GM23248 (cell line): ENCODE results near the gene AXIN1. TPM values are rescaled to one million over a fixed set of nuclear protein-coding genes. Genes with fewer than 3 reads are reported as not detected.

Source experiments
- DNase-seq: peaks from one replicate; pipeline ENCODE4 v3.0.0-alpha.2; 2015
- H2AFZ ChIP-seq: fragments of 200-600 bp; sonication (generic); 2 replicates; pipeline ENCODE4 v1.6.1; 2016; ENCODE audit warnings: antibody characterized with exemption
- H3F3A ChIP-seq: fragments of 200-600 bp; sonication (generic); 2 replicates; pipeline ENCODE4 v1.6.1; 2016; ENCODE audit warnings: mild to moderate bottlenecking, antibody characterized with exemption, mixed run types; ENCODE audit not compliant: insufficient read depth
- H3K27ac ChIP-seq: fragments of 200-600 bp; sonication (generic); 2 replicates; pipeline ENCODE4 v1.5.1; 2016; ENCODE audit warnings: mild to moderate bottlenecking
- H3K27me3 ChIP-seq: fragments of 200-600 bp; sonication (generic); replicated peaks from 2 replicates; pipeline ENCODE4 v1.6.1; 2016; ENCODE audit warnings: mild to moderate bottlenecking; ENCODE audit not compliant: insufficient read depth
- H3K36me3 ChIP-seq: fragments of 200-600 bp; sonication (generic); 2 replicates; pipeline ENCODE4 v1.6.1; 2016; ENCODE audit warnings: low read depth, mild to moderate bottlenecking
- H3K4me1 ChIP-seq: fragments of 200-600 bp; sonication (generic); 2 replicates; pipeline ENCODE4 v1.6.1; 2016; ENCODE audit warnings: mild to moderate bottlenecking; ENCODE audit not compliant: insufficient read depth
- H3K4me2 ChIP-seq: fragments of 200-600 bp; sonication (generic); one replicate; pipeline ENCODE4 v1.6.1; 2016; ENCODE audit warnings: mild to moderate bottlenecking; ENCODE audit not compliant: unreplicated experiment
- H3K4me3 ChIP-seq: fragments of 200-600 bp; sonication (generic); 2 replicates; pipeline ENCODE4 v1.5.1; 2016; ENCODE audit warnings: mild to moderate bottlenecking
- H3K79me2 ChIP-seq: fragments of 200-600 bp; sonication (generic); 2 replicates; pipeline ENCODE4 v1.6.1; 2016; ENCODE audit warnings: mild to moderate bottlenecking; ENCODE audit not compliant: insufficient read depth
- H3K9ac ChIP-seq: fragments of 200-600 bp; sonication (generic); 2 replicates; pipeline ENCODE4 v1.6.1; 2016; ENCODE audit warnings: mild to moderate bottlenecking
- H3K9me2 ChIP-seq: fragments of 200-600 bp; sonication (generic); 2 replicates; pipeline ENCODE4 v1.6.1; 2016; ENCODE audit warnings: mixed run types, mild to moderate bottlenecking, moderate library complexity; ENCODE audit not compliant: insufficient read depth
- H3K9me3 ChIP-seq: fragments of 200-600 bp; sonication (generic); one replicate; pipeline ENCODE4 v1.6.1; 2017; ENCODE audit warnings: low read depth
- H4K20me1 ChIP-seq: fragments of 200-600 bp; sonication (generic); 2 replicates; pipeline ENCODE4 v1.6.0; 2016; ENCODE audit not compliant: insufficient read depth
- EZH2 ChIP-seq: fragments of 200-600 bp; sonication (generic); IDR thresholded peaks from 2 replicates; pipeline ENCODE4 v1.6.1; 2018; ENCODE audit warnings: antibody characterized with exemption, mild to moderate bottlenecking; ENCODE audit not compliant: insufficient read depth, poor library complexity, severe bottlenecking
- EZH2phosphoT487 ChIP-seq: fragments of 200-600 bp; sonication (generic); IDR thresholded peaks from 2 replicates; pipeline ENCODE4 v1.6.1; 2018; ENCODE audit warnings: antibody characterized with exemption, moderate library complexity, mild to moderate bottlenecking, low read depth; ENCODE audit not compliant: insufficient read depth
- WGBS, 2 experiments: methylation state at CpG; one replicate each; pipeline ENCODE4 v1.1.6; 2015 to 2017; ENCODE audit warnings: low lambda C conversion rate in 2 of 2, low coverage in 1 of 2; ENCODE audit errors: missing lambda C conversion rate in 2 of 2; 5-methylcytosine and 5-hydroxymethylcytosine counted together
- in situ Hi-C: fragments of 300-500 bp; cut with MboI; formaldehyde crosslinking; loops from 2 replicates; pipeline ENCODE4 v1.15.0; 2020
- polyA plus RNA-seq: library from polyadenylated mRNA; unstranded; fragments of >200 nt; fragmentation: Nextera tagmentation; extraction: Ambion mirVana; gene quantifications from 2 replicates; pipeline ENCODE4 v1.2.1, GENCODE V29; 2016
- total RNA-seq: library from RNA; depleted of rRNA; stranded (reverse); fragments of >200 nt; shearing (Covaris generic); gene quantifications from 2 replicates; pipeline ENCODE4 v1.2.3, GENCODE V29; 2014

AXIN1 gene
- total and polyA plus RNA-seq, 2 experiments from 2014 or later = 3.3 to 27.1 TPM

- Histone ChIP-seq H3K9ac (peak overlapping the region; percentile 81), H3K4me1 (peaks cover 9% of the 10 kb centered on the region; the same call in 1 of the 2 replicates), H4K20me1 (no peaks in the 10 kb centered on the region), H3K9me3 (no peaks in the 10 kb centered on the region), H3K27me3 (no peaks in the 10 kb centered on the region), H3F3A (peaks cover 14% of the 10 kb centered on the region), H3K79me2 (peaks cover 19% of the 10 kb centered on the region), H3K36me3 (no peaks in the 10 kb centered on the region), H3K27ac (peak overlapping the region; percentile 83), H3K9me2 (no peaks in the 10 kb centered on the region), H2AFZ (peak overlapping the region; percentile 89), H3K4me2 (peak overlapping the region; percentile 90), H3K4me3 (peak overlapping the region; percentile 77)
- DNase-seq = peak; percentile 89
- 1 to 2% methylated on average over 22 of the region's 22 CpGs for WGBS, 2 experiments
- no peak for TF ChIP-seq EZH2
- no peak for TF ChIP-seq EZH2phosphoT487
- in situ Hi-C loops = no loop called here
These were observed 44.1 kb upstream of the AXIN1 start for GRCh38 chr16:396605-397004.

GRCh38 chr16:396199-396598 lies 43.7 kb upstream of the AXIN1 start:
- WGBS, 2 experiments = 8 to 9% methylated on average over 3 of the region's 3 CpGs
- Histone ChIP-seq H3K9me3 (no peaks in the 10 kb centered on the region), H3K4me2 (peak overlapping the region; percentile 90), H3K36me3 (no peaks in the 10 kb centered on the region), H3K27me3 (no peaks in the 10 kb centered on the region), H3K79me2 (peaks cover 19% of the 10 kb centered on the region), H3K4me3 (peak overlapping the region; percentile 77), H3K9me2 (no peaks in the 10 kb centered on the region), H4K20me1 (no peaks in the 10 kb centered on the region), H2AFZ (peak overlapping the region; percentile 89), H3F3A (peaks cover 14% of the 10 kb centered on the region), H3K4me1 (peaks cover 9% of the 10 kb centered on the region; the same call in 1 of the 2 replicates), H3K9ac (peak overlapping the region; percentile 81), H3K27ac (peak overlapping the region; percentile 83)
- in situ Hi-C loops = no loop called here
- TF ChIP-seq EZH2 = no peak
- no peak for TF ChIP-seq EZH2phosphoT487
- no peak for DNase-seq

GRCh38 chr16:392450-393030 lies 40.0 kb upstream of the AXIN1 start:
- DNase-seq = no peak
- H3K9ac ChIP-seq = no peak overlapping the region
- no peaks in the 10 kb centered on the region for H3K27me3 ChIP-seq
- peaks cover 5% of the 10 kb centered on the region; the same call in 1 of the 2 replicates for H3K4me1 ChIP-seq
- H3K36me3 ChIP-seq = no peaks in the 10 kb centered on the region
- no peaks in the 10 kb centered on the region for H3K79me2 ChIP-seq
- no peaks in the 10 kb centered on the region for H3K9me3 ChIP-seq
- no peaks in the 10 kb centered on the region for H3K9me2 ChIP-seq
- H4K20me1 ChIP-seq = no peaks in the 10 kb centered on the region
- H2AFZ ChIP-seq = no peak overlapping the region
- no peak overlapping the region for H3K4me3 ChIP-seq
- peaks cover 10% of the 10 kb centered on the region for H3F3A ChIP-seq
- in situ Hi-C loops = no loop called here
- no peak overlapping the region for H3K27ac ChIP-seq
- TF ChIP-seq EZH2phosphoT487 = no peak
- TF ChIP-seq EZH2 = no peak
- WGBS, 2 experiments = 87 to 88% methylated on average over 6 to 7 of the region's 7 CpGs
- H3K4me2 ChIP-seq = no peak overlapping the region

- no peak overlapping the region for H3K27ac ChIP-seq
- H3K9me3 ChIP-seq = no peaks in the 10 kb centered on the region
- no peak overlapping the region for H2AFZ ChIP-seq
- in situ Hi-C loops = no loop called here
- no peaks in the 10 kb centered on the region for H3K79me2 ChIP-seq
- no peaks in the 10 kb centered on the region for H3K36me3 ChIP-seq
- 56 to 59% methylated on average over 7 of the region's 7 CpGs for WGBS, 2 experiments
- no peak overlapping the region for H3K9ac ChIP-seq
- H3K4me2 ChIP-seq = no peak overlapping the region
- no peaks in the 10 kb centered on the region for H3K9me2 ChIP-seq
- peak; percentile 70 for DNase-seq
- no peak for TF ChIP-seq EZH2phosphoT487
- no peak for TF ChIP-seq EZH2
- H3F3A ChIP-seq = peaks cover 10% of the 10 kb centered on the region
- peaks cover 5% of the 10 kb centered on the region; the same call in 1 of the 2 replicates for H3K4me1 ChIP-seq
- H3K27me3 ChIP-seq = no peaks in the 10 kb centered on the region
- H4K20me1 ChIP-seq = no peaks in the 10 kb centered on the region
- H3K4me3 ChIP-seq = no peak overlapping the region
These were observed 39.4 kb upstream of the AXIN1 start for GRCh38 chr16:391885-392335.
